Measurements from ENCODE around the gene NEU4. TPM values are rescaled to one million over a fixed set of nuclear protein-coding genes. Genes with fewer than 3 reads are reported as not detected.

The NEU4 gene
- polyA plus RNA-seq, 1 experiment, result not detected

DNA sequence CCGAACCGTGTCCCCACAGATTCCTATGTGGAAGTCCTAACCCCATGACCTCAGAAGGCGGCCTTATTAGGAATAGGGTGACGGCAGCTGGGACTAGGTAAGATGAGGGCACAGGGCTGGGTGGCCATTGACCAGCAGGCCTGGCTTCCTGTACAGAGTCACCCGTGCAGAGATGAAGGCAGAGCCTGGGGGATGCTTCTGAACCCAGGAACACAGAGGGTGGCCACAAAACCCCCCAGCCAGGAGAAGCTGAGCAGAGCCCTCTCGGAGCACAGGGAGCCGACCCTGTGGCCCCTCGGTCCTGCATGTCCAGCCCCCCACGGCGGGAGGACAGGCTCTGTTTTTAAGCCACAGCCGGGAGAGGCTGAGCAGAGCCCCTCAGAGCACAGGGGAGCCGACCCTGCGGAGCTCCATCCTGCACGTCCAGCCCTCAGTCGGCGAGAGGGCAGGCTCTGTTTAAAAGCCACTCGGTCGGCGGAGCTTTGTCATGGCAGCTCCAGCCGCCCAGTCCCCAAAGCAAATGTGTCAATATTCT is 47.0 kb downstream of the NEU4 start:
- ChIA-PET CTCF (no interaction called here), POLR2A (no interaction called here)
- DNase-seq (ENCODE audit: low read depth, low spot score), result no peak

DNA sequence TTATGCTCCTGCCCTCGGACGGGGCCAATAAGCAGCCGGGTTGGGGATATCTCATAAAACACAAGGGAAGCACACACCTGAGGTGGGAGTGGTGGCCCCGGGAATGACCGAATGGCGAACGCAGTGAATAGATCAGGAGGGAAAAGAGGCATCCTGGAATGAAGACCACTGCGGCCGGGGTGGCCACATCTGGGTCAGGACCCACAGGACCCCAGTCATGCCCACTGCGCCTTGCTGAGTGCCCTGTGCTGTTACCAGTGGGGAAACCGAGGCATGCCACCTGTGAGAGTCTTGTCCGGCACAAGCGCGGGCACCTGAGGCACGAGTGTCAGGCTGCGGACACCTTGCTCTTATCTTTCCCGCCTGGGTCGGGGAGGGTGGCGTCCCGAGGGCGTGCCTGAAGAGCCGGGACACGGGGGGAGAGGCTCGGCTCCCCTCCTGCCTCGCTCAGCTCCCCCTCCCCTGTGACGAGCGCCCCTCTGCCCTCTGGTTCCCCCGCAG is 48.1 kb downstream of the NEU4 start:
- no peak for DNase-seq (ENCODE audit: low read depth, low spot score)
- Histone ChIP-seq H3K27ac (ENCODE audit: low read depth, low read length) (no peak overlapping the region), H3K4me3 (ENCODE audit: low read depth, low read length) (no peak overlapping the region), H3K27me3 (ENCODE audit: control insufficient read depth, insufficient read depth, low read length) (peaks cover 6% of the 10 kb centered on the region), H3K9me3 (ENCODE audit: control insufficient read depth, insufficient read depth, low read length) (peaks cover 3% of the 10 kb centered on the region; the same call in 1 of the 2 replicates)
- ChIA-PET POLR2A (no interaction called here), CTCF (no interaction called here)
- TF ChIP-seq, protein P1, sequence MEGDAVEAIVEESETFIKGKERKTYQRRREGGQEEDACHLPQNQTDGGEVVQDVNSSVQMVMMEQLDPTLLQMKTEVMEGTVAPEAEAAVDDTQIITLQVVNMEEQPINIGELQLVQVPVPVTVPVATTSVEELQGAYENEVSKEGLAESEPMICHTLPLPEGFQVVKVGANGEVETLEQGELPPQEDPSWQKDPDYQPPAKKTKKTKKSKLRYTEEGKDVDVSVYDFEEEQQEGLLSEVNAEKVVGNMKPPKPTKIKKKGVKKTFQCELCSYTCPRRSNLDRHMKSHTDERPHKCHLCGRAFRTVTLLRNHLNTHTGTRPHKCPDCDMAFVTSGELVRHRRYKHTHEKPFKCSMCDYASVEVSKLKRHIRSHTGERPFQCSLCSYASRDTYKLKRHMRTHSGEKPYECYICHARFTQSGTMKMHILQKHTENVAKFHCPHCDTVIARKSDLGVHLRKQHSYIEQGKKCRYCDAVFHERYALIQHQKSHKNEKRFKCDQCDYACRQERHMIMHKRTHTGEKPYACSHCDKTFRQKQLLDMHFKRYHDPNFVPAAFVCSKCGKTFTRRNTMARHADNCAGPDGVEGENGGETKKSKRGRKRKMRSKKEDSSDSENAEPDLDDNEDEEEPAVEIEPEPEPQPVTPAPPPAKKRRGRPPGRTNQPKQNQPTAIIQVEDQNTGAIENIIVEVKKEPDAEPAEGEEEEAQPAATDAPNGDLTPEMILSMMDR (IDR thresholded peaks at IDR 0.05; ENCODE audit: low read depth, low read length), result no peak

More for the DNA sequence above, 47.0 kb downstream of the NEU4 start:
- H3K27ac ChIP-seq (ENCODE audit: low read depth, low read length), result no peak overlapping the region
- peaks cover 3% of the 10 kb centered on the region; the same call in 1 of the 2 replicates for H3K9me3 ChIP-seq (ENCODE audit: control insufficient read depth, insufficient read depth, low read length)
- TF ChIP-seq, protein P1 (IDR thresholded peaks at IDR 0.05; ENCODE audit: low read depth, low read length), result no peak
- H3K27me3 ChIP-seq (ENCODE audit: control insufficient read depth, insufficient read depth, low read length), result peaks cover 6% of the 10 kb centered on the region
- H3K4me3 ChIP-seq (ENCODE audit: low read depth, low read length), result no peak overlapping the region

DNA sequence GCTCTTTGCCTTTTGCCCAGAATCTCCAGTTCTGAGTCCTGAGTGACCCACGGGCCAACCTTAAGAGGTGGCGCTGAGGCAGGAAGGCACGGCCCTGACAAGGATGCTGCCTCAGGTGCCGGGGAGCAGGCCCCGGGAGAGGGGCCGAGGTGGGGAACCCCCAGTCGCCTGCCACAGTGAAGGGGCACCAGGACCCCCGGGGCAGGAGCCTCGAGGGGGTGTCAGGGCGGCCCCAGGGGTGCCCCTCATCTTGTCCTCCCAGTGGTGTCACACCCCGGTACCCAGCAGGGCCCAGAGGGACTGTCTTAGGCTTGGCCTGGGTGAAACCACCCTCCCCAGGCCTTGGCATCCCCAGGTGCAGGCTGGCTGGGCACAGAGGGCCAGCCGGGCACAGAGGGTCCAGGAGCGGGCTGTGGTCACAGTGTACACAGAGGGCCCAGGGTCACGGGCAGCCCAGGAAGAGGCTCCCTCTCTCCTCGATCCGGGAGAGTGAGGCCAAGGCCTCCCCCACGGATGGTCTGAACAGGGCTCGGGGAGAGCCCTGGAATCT is 48.7 kb downstream of the NEU4 start:
- TF ChIP-seq, protein P1 (IDR thresholded peaks at IDR 0.05; ENCODE audit: low read depth, low read length), result no peak
- no peak overlapping the region for H3K27ac ChIP-seq (ENCODE audit: low read depth, low read length)
- DNase-seq (ENCODE audit: low read depth, low spot score), result no peak
- H3K9me3 ChIP-seq (ENCODE audit: control insufficient read depth, insufficient read depth, low read length), result peaks cover 3% of the 10 kb centered on the region; the same call in 1 of the 2 replicates
- H3K27me3 ChIP-seq (ENCODE audit: control insufficient read depth, insufficient read depth, low read length), result peaks cover 6% of the 10 kb centered on the region
- CTCF ChIA-PET, result no interaction called here
- no peak overlapping the region for H3K4me3 ChIP-seq (ENCODE audit: low read depth, low read length)
- POLR2A ChIA-PET, result no interaction called here

DNA sequence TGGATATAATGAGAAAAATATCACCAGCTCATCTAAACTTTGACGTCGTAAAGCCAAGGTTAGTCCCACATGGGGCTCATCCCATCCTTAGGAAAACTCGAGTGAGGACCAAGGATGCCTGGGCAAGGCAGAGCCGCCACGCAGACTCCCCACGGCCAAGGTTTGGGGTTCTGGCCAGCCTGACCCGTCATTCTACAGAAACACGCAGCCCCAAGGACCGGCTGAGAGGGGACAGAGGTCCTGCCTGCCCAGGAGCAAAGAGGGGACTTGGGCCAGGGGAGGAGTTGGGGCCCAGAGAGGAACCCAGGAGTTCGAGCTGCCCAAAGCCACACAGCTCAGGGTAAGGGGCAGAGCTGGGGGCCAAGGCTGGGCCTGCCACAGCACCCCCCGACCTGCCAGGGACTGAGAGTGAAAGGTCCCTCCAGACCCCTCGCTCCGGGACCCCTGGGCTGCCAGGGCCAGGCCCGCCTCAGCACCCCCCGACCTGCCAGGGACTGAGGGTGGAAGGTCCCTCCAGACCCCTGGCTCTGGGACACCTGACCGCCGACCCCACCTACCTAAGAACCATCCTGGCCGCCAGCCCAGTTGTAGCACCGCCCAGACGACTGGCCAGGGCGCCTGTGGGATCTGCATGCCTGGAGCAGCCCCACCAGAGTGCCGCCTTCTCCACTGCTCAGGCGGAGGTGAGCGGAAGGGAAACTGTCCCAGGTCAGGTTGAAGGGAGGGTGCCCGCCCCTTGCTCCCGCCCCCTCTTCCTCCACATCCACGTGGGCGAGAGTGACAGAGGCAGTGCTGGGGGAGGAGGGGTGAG is 49.4 kb downstream of the NEU4 start, which contains the start of gene PDCD1:
PDCD1 (minus strand) TSS at position 689 of the 811 bp plus-strand sequence; CDS start at position 633, 56 bp downstream.
- peak within 1 kb of the TSS; percentile 39 for H3K27ac ChIP-seq (ENCODE audit: low read depth, low read length)
- no peak for DNase-seq (ENCODE audit: low read depth, low spot score)
- ChIA-PET POLR2A (no interaction called here), CTCF (interaction anchor here (1.7 kb wide), 1 partner anchor 10 kb away, joined by 4 read pairs; no protein-coding TSS in a partner anchor)
- TF ChIP-seq, protein P1 (IDR thresholded peaks at IDR 0.05; ENCODE audit: low read depth, low read length), result no peak
- H3K4me3 ChIP-seq (ENCODE audit: low read depth, low read length), result peak within 1 kb of the TSS; percentile 31
- H3K9me3 ChIP-seq (ENCODE audit: control insufficient read depth, insufficient read depth, low read length), result peaks cover 3% of the 10 kb centered on the region; the same call in 1 of the 2 replicates
- peaks cover 7% of the 10 kb centered on the region for H3K27me3 ChIP-seq (ENCODE audit: control insufficient read depth, insufficient read depth, low read length)

Measured in AG04450 (cell line).